Measurements from ENCODE around the gene MAP2K3.
"Not testable (repeated sequence)": the region's sequence is repeated elsewhere in the genome, so short reads cannot be mapped to it uniquely, and the experiment has no call there.

MAP2K3 gene

GRCh38 chr17:21296097-21297025 is 11.8 kb downstream of the MAP2K3 start:
- DNase-seq (ENCODE audit: low spot score): peak; percentile 96

- peak; percentile 53 for DNase-seq (ENCODE audit: low spot score)
Observed at GRCh38 chr17:21297026-21297520, 12.6 kb downstream of the MAP2K3 start.

GRCh38 chr17:21297597-21297996 is 13.1 kb downstream of the MAP2K3 start:
- DNase-seq (ENCODE audit: low spot score): peak; percentile 39

- no peak for DNase-seq (ENCODE audit: low spot score)
Observed at GRCh38 chr17:21298056-21298982, 13.8 kb downstream of the MAP2K3 start.

GRCh38 chr17:21298983-21299519 is 14.5 kb downstream of the MAP2K3 start:
- DNase-seq (ENCODE audit: low spot score): no peak

GRCh38 chr17:21299981-21300600 is 15.6 kb downstream of the MAP2K3 start:
- no peak for DNase-seq (ENCODE audit: low spot score)

GRCh38 chr17:21300601-21301571 is 16.4 kb downstream of the MAP2K3 start:
- DNase-seq (ENCODE audit: low spot score): no peak

GRCh38 chr17:21301593-21302550 is 17.4 kb downstream of the MAP2K3 start:
- DNase-seq (ENCODE audit: low spot score): no peak

GRCh38 chr17:21302711-21303425 is 18.4 kb downstream of the MAP2K3 start:
- no peak for DNase-seq (ENCODE audit: low spot score)

- no peak for DNase-seq (ENCODE audit: low spot score)
Observed at GRCh38 chr17:21303441-21304065, 19.0 kb downstream of the MAP2K3 start.

- DNase-seq (ENCODE audit: low spot score): no peak
Observed at GRCh38 chr17:21304091-21304490, 19.6 kb downstream of the MAP2K3 start.

- not testable (repeated sequence) for DNase-seq (ENCODE audit: low spot score)
Observed at GRCh38 chr17:21304551-21305151, 20.1 kb downstream of the MAP2K3 start.

GRCh38 chr17:21305431-21306180 is 21.1 kb downstream of the MAP2K3 start:
- DNase-seq (ENCODE audit: low spot score): not testable (repeated sequence)

GRCh38 chr17:21306611-21307272 is 22.2 kb downstream of the MAP2K3 start:
- not testable (repeated sequence) for DNase-seq (ENCODE audit: low spot score)

GRCh38 chr17:21307273-21307625 is 22.7 kb downstream of the MAP2K3 start:
- DNase-seq (ENCODE audit: low spot score): not testable (repeated sequence)

- DNase-seq (ENCODE audit: low spot score): not testable (repeated sequence)
Observed at GRCh38 chr17:21308931-21309381, 24.4 kb downstream of the MAP2K3 start.
